Peyer's patch (tissue), 4 donors: ENCODE data around the gene DDRGK1.
"Not testable (repeated sequence)": the region's sequence is repeated elsewhere in the genome, so short reads cannot be mapped to it uniquely, and the experiment has no call there.

Source experiments
- POLR2A ChIP-seq, 2 donors: fragments of 450-650 bp; IDR thresholded peaks; one replicate each; pipeline ENCODE4 v1.5.1; 2017; ENCODE audit warnings: antibody characterized with exemption in 2 of 2, mild to moderate bottlenecking in 2 of 2, moderate library complexity in 2 of 2
- TF ChIP-seq, protein P1 (sequence below), 6 experiments: fragments of 450-650 bp in 4 of 6; fragments of 200-600 bp in 2 of 6; sonication (generic) in 1 of 6; IDR thresholded peaks; one replicate each; pipeline ENCODE4 v1.5.1; 2017 to 2019; ENCODE audit warnings: antibody characterized with exemption in 6 of 6, mild to moderate bottlenecking in 3 of 6, moderate library complexity in 1 of 6

DNA sequence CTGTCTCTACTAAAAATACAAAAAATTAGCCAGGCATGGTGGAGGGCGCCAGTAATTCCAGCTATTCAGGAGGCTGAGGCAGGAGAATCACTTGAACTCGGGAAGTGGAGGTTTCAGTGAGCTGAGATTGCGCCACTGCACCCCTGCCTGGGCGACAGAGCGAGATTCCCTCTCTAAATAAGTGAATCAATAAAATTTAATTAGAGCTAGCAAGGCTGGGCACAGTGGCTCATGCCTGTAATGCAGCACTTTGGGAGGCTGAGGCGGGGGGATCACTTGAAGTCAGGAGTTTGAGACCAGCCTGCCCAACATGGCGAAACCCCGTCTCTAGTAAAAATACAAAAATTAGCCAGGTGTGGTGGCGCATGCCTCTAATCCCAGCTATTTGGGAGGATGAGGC lies 16.6 kb downstream of the DDRGK1 start:
- TF ChIP-seq, protein P1, sequence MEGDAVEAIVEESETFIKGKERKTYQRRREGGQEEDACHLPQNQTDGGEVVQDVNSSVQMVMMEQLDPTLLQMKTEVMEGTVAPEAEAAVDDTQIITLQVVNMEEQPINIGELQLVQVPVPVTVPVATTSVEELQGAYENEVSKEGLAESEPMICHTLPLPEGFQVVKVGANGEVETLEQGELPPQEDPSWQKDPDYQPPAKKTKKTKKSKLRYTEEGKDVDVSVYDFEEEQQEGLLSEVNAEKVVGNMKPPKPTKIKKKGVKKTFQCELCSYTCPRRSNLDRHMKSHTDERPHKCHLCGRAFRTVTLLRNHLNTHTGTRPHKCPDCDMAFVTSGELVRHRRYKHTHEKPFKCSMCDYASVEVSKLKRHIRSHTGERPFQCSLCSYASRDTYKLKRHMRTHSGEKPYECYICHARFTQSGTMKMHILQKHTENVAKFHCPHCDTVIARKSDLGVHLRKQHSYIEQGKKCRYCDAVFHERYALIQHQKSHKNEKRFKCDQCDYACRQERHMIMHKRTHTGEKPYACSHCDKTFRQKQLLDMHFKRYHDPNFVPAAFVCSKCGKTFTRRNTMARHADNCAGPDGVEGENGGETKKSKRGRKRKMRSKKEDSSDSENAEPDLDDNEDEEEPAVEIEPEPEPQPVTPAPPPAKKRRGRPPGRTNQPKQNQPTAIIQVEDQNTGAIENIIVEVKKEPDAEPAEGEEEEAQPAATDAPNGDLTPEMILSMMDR (IDR thresholded peaks at IDR 0.05) = not testable (repeated sequence)
- TF ChIP-seq POLR2A (IDR thresholded peaks at IDR 0.05) = not testable (repeated sequence)
